T-helper 9 cell (primary cell): ENCODE results near the gene SYNPO2.
"Not testable (repeated sequence)": the region's sequence is repeated elsewhere in the genome, so short reads cannot be mapped to it uniquely, and the experiment has no call there.

Source experiments
- DNase-seq: peaks from one replicate; pipeline ENCODE4 v3.0.0-alpha.2; 2020

The SYNPO2 gene

DNA sequence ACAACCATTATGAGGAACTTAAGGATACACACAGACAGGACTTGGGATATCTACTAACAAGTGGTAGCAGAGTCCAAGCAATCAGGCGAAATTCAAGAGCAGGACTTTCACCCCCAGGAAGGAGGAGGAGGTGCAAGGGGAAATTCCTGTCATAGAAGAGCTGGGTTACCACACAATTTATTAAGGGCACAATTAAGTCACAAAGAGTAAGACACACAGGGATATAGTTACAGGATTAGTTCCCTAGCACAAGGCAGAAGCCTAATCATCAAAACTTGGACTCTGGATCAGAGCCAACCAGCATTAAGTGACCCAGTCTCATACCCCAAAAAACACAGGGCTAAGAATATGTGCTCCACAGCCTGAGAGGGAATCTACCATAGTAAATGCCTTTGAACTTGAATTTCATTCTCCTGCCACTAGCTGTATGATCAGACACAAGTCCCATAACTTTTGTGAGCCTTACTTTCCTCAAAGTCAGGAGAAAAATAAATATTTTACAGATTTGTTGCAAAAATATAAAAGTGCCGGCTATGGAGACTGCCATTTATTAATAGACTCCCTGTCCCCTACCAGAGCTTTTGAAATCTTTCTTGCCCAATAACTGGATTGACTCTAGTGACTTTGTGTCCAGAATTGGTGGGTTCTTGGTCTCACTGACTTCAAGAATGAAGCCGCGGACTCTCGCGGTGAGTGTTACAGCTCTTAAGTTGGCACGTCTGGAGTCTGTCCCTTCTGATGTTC, 87.0 kb downstream of the SYNPO2 start:
- DNase-seq: no peak

DNA sequence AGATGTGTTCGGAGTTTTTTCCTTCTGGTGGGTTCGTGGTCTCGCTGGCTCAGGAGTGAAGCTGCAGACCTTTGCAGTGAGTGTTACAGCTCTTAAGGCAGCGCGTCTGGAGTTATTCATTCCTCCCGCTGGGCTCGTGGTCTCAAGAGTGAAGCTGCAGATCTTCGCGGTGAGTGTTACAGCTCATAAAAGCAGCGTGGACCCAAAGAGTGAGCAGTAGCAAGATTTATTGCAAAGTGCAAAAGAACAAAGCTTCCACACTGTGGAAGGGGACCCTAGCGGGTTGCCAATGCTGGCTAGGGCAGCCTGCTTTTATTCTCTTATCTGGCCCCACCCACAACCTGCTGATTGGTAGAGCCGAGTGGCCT, 87.5 kb downstream of the SYNPO2 start:
- DNase-seq: not testable (repeated sequence)

DNA sequence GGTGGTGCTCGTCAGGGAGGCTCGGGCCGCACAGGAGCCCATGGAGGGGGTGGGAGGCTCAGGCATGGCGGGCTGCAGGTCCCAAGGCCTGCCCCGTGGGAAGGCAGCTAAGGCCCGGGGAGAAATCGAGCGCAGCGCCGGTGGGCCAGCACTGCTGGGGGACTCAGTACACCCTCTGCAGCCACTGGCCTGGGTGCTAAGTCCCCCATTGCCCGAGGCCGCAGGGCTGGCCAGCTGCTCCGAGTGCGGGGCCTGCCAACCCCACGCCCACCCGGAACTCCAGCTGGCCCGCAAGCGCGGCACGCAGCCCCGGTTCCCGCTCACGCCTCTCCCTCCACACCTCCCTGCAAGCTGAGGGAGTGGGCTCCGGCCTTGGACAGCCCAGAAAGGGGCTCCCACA, 88.4 kb downstream of the SYNPO2 start:
- not testable (repeated sequence) for DNase-seq

DNA sequence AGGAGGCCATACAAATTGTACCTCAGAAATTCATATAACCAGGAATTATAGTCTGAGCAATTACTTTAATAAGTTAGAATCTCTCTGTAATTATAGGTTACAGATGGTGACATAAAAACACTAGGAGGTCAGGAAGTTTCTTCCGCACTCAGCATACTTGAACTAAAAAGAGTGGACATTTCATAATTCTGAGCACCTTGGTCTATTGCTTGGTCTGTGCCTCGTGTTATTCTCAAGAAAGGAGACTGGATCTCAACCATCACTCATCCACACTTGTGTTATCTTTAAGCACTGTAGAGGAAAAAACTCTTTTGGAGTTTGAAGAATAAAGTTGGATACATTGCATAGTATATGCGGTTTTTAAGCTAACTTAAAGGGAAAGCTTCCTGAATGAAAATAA, 91.1 kb downstream of the SYNPO2 start:
- DNase-seq: no peak

DNA sequence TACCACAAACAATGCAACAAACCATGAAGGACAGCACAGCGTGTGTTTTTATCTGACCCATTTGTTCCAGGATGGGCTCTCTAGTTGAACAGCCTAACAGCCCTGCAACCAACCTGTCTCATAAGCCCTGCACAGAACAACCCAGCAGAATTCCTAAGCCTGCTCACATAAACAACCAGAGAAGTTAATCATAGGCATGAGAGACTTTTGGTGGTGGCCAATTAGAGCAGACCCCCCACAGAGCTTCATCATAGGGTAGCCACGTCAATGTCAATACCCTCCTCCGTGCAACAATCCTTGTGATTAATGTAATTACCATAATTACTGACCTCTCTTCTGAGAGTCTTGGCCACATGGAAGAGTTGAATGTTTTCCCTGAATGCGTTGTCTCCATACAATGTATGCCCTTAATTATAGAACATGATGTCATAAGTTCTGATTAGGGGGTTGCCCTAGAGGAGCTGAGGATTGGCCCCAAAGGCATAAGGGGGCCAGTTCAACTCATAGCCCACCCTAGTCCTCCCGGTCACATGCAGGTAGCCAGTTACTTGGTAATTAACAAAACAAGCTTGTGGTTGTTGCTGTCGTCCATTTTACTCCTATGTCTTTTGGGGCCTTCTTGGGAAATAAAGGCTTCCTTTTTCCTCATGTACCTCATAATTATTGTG, 92.7 kb downstream of the SYNPO2 start:
- DNase-seq: no peak

DNA sequence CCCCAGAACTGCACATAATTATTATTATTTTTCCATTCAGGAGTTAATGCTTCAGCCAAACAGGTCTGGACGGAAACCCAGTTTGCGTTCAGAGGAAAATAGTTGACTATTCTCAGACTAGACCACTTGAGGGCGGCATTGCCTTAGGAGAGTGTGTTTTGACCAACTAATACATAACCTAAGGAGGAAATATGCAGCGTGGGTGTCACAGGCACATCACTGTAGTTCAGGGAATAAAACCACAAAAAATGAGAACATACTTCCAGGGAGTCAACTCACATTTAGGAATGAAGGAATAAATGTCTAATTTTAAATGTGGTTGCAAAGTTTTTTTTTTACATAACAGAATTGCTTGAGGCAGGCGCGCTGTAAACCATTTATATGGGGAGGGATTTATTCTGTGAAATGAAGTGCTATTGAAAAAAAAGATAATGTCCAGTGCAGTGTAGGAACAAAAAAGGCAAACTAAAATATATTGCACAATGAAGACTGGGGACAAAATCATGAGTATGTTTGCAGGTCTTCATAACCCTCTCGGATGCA, 93.3 kb downstream of the SYNPO2 start:
- peak; percentile 44 for DNase-seq

DNA sequence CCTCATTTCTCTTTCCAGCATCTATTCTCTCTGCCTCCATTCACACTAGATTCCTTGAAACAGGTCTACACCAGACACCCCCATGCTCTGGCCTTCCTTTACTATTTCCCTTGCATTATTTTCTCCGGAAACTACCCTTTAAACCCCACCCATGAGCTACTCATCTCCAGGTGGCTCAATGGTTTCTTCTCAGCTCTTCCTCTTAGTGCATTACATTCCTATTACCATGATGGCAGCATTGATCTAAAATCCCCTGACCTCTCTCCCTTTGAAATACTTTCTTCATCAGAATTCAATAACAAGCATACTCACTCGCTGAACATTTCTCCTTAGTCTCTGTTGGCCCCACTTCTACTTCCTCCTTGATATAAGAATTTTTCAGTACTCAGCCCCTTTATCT, 94.6 kb downstream of the SYNPO2 start:
- no peak for DNase-seq

DNA sequence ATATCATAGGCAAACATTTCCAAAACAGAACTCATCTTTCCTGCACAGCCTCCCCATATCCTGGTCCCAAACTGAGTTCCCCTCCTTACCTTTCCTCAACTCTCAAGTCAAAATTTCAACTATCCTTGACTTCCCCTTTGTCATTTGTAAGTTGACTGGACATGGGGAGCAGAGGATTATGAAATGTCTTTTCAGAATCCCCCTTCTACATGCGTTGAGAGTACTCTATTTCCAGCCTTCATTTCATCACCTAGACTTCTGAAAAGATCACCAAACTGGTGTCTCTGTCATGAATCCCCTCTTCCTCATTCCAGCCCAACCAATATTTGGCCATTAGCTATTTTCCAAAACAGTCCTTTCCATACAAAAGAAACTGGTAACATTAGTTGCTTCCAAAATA, 95.2 kb downstream of the SYNPO2 start:
- DNase-seq: no peak

DNA sequence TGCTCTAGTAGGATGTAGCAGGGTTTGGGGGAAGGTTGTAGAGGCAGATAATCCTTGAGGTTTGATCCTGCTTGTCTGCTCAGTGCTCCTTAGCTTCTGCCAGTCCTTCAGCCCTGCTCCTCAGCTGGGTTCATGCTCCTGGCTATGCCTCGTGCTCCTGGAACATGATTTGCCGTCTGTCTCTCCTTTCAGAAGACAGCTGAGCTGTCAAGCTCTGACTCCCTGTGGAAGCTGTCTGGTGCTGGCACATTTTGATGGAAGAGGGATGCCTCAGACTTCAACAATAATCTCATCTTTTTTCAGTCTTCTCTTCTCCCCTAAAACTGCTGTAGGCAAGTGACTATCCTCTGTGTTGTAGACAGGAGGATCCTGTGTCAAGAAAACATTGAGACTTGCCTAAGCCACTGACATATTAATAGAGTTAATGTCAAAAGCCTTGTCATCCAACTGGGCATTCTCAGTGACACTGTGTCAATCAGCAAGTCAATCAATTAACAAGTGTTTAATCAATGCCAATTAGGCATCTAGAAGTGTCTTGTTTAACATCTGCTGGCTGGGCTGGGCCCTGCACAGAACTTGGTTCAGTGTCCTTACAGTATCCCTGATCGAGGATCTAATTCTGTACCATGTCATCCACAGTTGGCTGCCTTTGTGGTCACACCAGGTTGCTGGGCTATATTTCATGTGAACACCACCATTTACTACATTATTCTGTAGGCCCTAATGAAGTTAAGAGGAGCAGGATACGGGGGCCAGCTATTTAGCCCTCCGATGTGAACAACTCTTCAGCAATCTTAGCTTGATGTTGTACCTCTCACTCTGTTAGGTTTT, 96.7 kb downstream of the SYNPO2 start:
- DNase-seq: no peak

DNA sequence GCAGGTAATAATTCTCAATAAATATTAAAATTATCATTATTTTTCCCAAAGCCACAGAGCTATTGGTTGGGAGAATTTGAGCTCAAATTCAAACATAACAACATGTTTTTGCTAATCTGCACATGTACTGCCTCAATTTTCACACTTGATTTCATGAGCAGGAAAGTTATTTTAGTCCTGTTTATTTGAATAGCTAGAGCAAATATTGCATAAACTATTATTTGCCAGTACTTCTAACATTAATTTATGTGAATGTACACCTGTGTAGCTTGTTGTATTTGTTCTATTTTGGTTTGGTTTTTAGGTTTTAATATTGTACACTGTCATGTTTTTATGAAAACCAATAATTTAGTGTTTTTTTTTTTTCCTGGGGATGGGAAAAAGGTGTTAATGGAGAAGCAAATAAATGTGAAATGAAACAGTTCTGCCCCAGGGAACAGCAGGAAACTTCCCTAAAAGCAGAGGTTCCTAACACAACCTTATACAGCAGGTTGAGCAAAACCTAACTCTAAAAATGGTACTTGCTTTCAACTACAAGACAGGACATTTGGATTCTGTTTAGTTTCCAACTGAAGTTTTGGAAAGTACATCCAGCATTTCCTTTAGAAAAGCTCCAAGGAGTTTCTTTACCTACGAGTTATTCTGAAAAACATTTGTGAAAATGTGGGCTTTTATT, 99.4 kb downstream of the SYNPO2 start:
- no peak for DNase-seq

DNA sequence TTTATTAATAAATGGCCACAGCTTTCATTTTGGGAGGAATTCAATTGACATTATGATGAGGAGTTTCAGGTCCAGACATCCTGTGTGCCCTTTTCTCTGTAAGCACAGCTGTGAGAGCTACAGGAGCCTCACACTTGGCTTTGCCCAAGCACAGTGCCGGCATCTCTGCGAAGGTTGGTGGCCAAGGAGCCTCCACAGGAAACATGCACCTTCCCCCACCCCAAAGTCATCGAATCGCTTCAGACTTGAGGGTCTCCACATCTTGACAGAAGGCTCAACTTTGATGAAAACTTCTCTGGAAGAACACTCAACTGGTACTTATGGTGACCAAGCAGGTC, 100.0 kb downstream of the SYNPO2 start:
- no peak for DNase-seq

DNA sequence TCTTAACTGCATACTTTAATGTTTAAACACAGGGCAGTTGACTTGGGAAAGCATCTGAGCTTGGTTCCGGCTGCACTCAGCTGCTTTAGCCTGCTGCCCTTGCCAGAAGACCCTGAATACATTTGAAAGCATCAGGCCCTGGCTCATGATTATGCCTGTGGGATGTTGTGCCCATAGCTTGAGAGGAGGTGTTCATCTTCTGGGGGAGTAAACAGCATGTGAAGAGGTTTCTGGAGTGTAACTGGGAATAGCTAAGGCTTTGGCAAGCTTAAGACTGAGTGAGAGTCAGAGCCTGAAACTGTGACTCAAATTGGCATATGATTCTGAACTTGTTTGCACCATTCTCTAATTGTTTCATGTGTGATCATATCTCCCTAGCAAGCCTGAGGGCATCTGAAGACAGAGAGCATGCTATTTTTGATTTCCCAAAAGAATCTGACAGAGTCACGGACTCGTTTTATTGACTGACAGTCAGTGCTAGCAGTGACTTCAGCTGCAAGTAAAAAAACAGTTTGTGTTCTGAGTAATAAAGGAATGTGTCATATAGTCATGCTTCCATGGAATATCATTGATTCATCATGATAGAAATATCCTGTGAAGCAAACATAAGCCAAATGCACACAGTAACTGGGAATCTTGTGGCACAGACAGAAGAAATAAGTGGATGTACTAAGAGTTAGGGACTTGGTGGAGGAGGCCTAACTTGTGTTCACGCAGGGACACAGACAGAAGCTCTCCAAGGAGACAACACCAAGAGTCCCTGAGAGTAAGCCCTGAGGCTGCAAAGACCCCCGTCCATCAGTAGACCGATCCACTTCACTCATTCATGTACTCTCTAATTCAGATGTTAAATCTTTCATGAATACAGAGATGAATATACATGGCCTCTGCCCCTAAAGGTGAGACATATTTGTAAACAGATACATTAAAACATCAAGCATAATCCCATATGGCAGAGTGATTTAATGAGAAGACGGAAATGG, 100.7 kb downstream of the SYNPO2 start:
- no peak for DNase-seq

DNA sequence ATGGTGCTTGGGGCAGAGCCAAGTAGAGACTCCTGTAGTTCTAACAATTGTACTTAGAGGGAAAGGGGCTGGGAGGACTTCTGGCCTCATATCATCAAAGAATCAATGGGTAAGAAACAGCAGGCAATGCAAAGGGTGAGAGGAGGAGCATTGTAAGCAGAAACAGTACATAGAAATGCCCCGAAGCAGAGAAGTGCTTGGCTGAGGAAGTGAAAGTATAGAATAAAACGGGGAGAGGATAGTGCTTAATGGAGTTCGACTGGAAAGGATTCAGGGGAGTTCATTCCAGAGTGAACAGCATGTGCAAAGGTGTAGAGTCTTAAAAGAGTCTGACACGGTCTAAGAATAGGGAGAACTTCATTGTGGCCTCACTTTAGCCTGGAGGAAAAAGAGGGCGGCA, 103.0 kb downstream of the SYNPO2 start:
- no peak for DNase-seq

DNA sequence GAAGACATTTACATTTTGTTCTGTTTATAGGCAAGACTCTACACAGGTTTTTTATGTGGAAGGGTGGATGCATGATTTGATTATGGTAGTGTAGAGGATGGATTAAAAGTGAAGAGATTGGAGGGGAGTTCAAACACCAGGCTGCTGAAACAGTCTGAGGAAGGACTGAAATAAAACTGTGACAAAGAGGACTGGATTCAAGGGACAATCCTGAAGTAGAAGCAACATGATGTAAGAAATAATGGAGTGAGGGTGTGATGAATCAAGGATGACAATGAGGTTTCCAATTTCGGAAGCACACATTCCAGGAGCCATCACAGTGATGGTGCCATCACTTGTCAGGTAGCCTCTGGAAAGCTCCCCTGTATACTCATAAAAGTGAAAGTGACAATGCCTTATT, 103.5 kb downstream of the SYNPO2 start:
- DNase-seq: no peak

DNA sequence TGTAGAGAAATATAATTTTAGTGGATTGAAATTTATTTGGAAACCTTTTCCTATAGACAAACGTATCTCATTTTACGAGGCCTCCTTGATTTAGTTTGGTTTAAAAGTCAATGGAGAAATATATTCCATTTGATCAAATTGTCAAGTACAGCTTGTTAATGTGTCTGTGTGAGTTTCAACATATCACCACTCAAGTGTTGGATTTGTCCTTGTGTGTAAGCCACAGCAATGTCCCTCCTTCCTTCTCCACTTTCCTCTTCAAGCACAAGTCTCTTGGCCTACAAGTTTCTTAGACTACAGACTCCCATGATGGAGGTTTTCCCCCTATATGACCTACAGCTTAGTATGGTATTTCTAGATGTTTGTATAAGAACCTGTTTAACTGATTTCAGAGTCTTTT, 104.7 kb downstream of the SYNPO2 start:
- no peak for DNase-seq

DNA sequence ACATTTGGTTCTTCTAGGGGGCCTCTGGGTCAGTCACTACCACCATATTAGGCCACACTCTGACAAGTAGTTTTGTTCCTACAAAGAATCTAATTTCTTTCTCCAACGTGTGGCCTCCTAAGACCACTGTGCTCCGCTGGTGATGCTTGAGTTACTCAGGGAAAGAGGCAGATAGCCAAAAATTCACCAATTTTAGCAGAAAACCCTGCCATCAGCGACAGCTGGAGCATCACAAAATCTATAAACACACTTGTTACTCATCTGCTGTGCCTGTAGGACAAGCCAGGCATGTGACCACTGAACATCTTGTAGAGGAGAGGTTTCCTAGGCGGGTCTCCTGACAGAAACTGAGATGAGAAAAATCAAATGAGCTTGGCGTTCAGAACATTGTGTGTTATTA, 105.4 kb downstream of the SYNPO2 start:
- no peak for DNase-seq

DNA sequence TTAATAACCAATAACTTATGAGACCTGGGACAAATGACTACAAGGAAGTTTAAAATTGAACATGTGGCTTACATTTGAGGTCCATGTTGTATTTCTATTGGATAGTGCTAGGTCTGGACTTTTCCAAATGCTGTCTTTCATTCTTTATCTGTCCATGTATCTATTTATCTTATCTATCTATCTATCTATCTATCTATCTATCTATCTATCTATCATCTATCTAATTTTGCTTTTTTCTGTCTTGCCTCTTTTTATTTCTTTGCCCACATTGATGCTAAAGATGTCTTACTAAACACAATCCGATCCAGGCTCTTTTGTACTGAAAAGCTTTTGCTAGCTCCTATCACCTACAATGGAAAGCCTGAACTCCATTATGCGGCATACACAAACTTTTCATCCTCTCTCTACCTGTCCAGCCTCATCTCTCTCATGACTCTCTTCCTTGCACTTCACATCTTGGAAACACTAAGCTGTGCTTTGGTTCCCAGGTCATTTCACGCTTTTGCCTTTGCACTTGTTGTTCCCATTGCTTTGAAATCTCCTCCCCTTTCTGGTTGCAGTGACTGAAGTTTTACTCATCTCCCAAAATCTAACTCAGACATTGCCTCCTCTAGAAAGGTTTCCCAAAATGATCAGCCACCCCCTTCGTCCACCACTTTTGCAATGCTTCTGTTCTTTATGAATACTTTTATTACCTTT, 107.2 kb downstream of the SYNPO2 start:
- DNase-seq: no peak

DNA sequence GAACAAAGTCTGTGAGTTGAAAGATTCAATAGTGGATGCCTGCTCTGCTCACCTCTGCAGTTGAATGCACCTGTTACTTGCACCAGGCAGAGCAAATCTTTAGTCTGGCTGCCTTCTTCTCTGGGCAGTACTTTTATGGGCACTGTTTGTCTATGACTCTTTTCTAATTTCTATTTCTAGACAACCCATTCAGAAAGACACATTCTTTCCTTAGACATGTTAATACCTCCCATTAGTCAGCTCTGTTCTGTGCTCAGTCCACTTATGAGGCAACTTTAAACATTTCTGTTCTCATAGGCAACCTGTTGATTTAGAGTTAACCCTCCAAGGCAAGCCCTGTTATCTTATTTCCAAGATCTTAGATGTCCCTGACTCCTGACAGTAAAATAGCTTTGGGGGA, 108.9 kb downstream of the SYNPO2 start:
- no peak for DNase-seq

DNA sequence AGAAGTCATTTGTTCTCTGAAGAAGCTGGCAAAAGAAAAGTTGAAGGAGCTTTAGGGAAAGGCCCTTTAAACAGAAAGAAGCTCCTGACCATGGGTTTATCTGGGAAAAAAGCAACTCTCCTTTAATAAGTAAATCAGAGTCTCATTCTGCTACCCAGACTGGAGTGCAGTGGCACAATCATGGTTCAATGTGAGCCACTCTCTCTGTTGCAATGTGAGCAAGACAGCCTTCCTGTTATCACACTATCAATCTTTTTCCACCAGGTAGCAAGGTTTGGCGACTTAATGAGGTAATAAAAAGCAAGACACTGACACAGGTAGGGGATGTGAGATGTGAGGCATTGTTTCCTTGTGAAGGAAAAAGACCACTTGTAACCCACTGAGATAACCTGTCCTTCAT, 111.3 kb downstream of the SYNPO2 start:
- no peak for DNase-seq

DNA sequence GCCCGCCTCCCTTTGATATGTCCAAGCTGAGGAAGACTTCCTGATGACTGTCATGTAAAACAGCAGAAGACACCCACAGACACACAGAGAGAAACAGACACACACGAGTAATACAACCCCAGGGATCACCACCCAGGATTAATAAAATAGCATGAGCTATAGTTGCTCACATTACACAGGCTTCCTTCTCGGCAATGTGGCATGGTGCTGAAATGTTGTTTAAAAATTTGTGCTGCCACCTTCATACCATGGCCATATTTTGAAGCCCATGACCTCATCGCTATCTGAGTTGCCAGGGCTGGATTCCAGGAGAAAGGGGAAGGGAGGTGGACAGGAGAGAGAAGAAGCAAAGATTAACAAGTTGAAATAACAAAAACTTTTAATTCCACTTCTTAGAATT, 111.7 kb downstream of the SYNPO2 start:
- DNase-seq: no peak

DNA sequence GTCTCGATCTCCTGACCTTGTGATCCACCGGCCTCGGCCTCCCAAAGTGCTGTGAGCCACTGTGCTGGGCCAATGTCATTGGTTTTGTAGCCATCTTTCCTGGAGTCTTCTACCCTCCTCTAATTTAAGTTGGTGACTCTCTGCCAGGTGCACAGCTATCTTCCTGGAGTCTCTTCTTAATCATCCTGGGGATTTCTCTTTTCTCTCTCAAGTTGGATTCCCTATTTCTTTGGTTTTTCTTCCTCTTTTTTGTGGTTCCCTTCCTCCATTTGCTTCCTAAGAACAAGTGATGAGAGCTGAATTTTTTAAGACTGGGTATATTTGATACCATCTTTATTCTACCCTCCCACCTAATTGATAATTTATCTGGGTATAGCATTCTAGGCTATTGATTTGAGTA, 113.8 kb downstream of the SYNPO2 start:
- no peak for DNase-seq
